ENCODE data around the gene ATP6V1F. TPM values are rescaled to one million over a fixed set of nuclear protein-coding genes. Genes with fewer than 3 reads are reported as not detected.

The ATP6V1F gene
- total RNA-seq, 1 experiment from 2014 or later: 94.9 TPM

- DNase-seq (ENCODE audit: low spot score): no peak
Observed at GRCh38 chr7:128848289-128849155, 14.1 kb upstream of the ATP6V1F start.

- no peak for DNase-seq (ENCODE audit: low spot score)
Observed at GRCh38 chr7:128849156-128849515, 13.5 kb upstream of the ATP6V1F start.

- DNase-seq (ENCODE audit: low spot score): no peak
Observed at GRCh38 chr7:128849804-128850490, 12.7 kb upstream of the ATP6V1F start.

GRCh38 chr7:128852537-128853254, 10.0 kb upstream of the ATP6V1F start:
- DNase-seq (ENCODE audit: low spot score): no peak

- no peak for DNase-seq (ENCODE audit: low spot score)
Observed at GRCh38 chr7:128853799-128854198, 8.9 kb upstream of the ATP6V1F start.

GRCh38 chr7:128854396-128854795, 8.3 kb upstream of the ATP6V1F start:
- no peak for DNase-seq (ENCODE audit: low spot score)

- DNase-seq (ENCODE audit: low spot score): no peak
Observed at GRCh38 chr7:128855559-128855958, 7.1 kb upstream of the ATP6V1F start.

GRCh38 chr7:128856001-128856718, 6.5 kb upstream of the ATP6V1F start:
- DNase-seq (ENCODE audit: low spot score): no peak

GRCh38 chr7:128858380-128859231, 4.0 kb upstream of the ATP6V1F start:
- DNase-seq (ENCODE audit: low spot score): no peak

- no peak for DNase-seq (ENCODE audit: low spot score)
Observed at GRCh38 chr7:128859232-128860157, 3.2 kb upstream of the ATP6V1F start.

- DNase-seq (ENCODE audit: low spot score): no peak
Observed at GRCh38 chr7:128860158-128861073, 2.2 kb upstream of the ATP6V1F start.

- DNase-seq (ENCODE audit: low spot score): no peak
Observed at GRCh38 chr7:128861957-128862570, 592 bp upstream of the ATP6V1F start.

GRCh38 chr7:128863433-128863989, 855 bp downstream of the ATP6V1F start:
- peak; percentile 85 for DNase-seq (ENCODE audit: low spot score)

GRCh38 chr7:128865303-128865702, 2.6 kb downstream of the ATP6V1F start:
- no peak for DNase-seq (ENCODE audit: low spot score)

GRCh38 chr7:128865996-128866877, 3.6 kb downstream of the ATP6V1F start:
- DNase-seq (ENCODE audit: low spot score): no peak

- DNase-seq (ENCODE audit: low spot score): no peak
Observed at GRCh38 chr7:128867241-128867640, 4.6 kb downstream of the ATP6V1F start.
